WI38 (cell line): ENCODE measurements around the gene PHLPP2.

ENCODE experiments used
- H3K4me3 ChIP-seq: 2 replicates; pipeline ENCODE4 v1.5.1; 2011; ENCODE audit warnings: low read depth, mild to moderate bottlenecking, control low read depth, low read length
- TF ChIP-seq, protein P1 (sequence below): IDR thresholded peaks from 2 replicates; pipeline ENCODE4 v1.5.1; 2012; ENCODE audit warnings: low read depth, mild to moderate bottlenecking, control low read depth, low read length

The PHLPP2 gene

GRCh38 chr16:71758293-71758760 lies 33.8 kb upstream of the PHLPP2 start:
- no peak overlapping the region for H3K4me3 ChIP-seq
- TF ChIP-seq, protein P1, sequence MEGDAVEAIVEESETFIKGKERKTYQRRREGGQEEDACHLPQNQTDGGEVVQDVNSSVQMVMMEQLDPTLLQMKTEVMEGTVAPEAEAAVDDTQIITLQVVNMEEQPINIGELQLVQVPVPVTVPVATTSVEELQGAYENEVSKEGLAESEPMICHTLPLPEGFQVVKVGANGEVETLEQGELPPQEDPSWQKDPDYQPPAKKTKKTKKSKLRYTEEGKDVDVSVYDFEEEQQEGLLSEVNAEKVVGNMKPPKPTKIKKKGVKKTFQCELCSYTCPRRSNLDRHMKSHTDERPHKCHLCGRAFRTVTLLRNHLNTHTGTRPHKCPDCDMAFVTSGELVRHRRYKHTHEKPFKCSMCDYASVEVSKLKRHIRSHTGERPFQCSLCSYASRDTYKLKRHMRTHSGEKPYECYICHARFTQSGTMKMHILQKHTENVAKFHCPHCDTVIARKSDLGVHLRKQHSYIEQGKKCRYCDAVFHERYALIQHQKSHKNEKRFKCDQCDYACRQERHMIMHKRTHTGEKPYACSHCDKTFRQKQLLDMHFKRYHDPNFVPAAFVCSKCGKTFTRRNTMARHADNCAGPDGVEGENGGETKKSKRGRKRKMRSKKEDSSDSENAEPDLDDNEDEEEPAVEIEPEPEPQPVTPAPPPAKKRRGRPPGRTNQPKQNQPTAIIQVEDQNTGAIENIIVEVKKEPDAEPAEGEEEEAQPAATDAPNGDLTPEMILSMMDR = no peak

GRCh38 chr16:71754652-71755051 lies 30.2 kb upstream of the PHLPP2 start:
- no peak overlapping the region for H3K4me3 ChIP-seq
- TF ChIP-seq, protein P1 = no peak

DNA sequence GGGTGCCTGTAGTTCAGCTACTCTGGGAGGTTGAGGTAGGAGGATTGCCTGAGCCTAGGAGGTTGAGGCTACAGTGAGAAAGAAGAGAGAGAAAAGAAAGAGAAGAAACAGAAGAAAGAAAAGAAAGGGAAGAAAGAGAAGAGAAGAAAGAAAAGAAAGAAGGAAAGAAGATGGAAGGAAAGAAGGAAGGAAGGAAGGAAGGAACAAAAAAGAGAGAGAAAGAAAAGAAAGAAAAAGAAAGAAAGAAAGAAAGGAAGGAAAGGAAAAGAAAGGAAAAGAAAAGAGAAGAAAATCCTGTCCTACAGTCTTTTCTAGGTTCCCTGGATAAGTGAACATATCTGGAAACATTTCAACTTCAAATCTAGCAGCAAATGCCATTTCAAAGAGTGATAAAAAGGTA lies 29.6 kb upstream of the PHLPP2 start:
- TF ChIP-seq, protein P1 = no peak
- no peak overlapping the region for H3K4me3 ChIP-seq

DNA sequence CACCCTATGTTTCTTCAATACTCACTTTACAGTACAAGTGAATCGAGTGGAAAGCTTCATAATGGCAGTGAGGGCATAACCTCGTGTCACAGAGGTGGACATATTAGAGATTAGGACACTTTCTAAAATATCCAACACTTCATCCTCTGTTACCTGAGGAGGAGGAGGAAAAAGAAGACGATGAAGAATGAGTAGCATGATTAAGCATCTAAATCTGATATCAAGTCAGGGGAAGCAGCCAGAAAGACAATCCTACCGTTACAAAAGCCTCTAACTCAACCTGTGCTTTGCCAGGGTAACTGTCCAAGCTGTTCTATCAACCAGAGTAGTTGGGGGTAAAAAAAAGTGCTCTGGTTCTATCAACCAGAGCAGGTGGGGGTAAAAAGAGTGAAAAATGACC lies 23.7 kb upstream of the PHLPP2 start:
- TF ChIP-seq, protein P1 = no peak
- no peak overlapping the region for H3K4me3 ChIP-seq

- no peak overlapping the region for H3K4me3 ChIP-seq
- TF ChIP-seq, protein P1 = peak; percentile 43
These were observed 22.0 kb upstream of the PHLPP2 start for GRCh38 chr16:71746442-71747046.

GRCh38 chr16:71738855-71739254 lies 14.4 kb upstream of the PHLPP2 start:
- no peak overlapping the region for H3K4me3 ChIP-seq
- TF ChIP-seq, protein P1 = no peak

DNA sequence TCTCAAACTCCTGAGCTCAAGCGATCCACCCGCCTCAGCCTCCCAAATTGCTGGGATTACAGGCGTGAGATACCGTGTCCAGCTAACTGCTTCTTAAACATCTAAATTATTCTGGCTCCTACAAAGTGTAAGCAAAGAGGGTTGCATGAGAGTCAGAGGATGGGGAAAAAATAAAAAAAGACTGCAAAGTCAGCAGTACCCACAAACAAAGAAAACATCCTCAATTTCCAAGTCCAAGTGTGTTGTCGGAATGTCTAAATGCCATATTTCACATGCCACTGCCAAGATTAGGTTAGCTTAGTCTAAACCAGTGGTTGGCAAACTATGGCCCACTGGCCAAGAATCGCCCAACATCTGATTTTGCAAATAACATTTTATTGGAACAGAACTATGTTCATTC lies 13.0 kb upstream of the PHLPP2 start:
- TF ChIP-seq, protein P1 = no peak
- no peak overlapping the region for H3K4me3 ChIP-seq
